ENCODE measurements around the gene ADIG.

ADIG gene

DNA sequence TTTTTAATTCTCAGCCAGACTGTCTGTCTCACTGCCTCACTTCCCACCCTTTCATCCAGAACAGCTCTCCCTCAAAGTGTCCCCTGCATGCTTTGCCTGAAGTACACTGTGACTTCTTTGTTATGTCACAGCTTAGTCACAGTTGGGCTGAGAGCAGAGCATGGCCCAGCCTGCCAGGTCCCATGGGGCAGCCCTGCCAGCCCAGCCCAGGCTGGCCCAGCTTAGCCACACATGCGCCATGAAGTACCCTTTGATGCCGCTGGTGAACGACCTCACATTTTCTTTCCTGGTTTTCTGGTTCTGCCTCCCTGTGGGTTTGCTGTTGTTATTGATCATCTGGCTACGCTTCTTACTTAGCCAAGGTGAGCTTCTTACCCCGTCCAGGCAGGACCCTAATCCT, at the start of gene ADIG:
Gene ADIG (plus strand): TSS at position 185 of the 400 bp plus-strand sequence. CDS start 54 bp downstream, at position 239.
- no peak for DNase-seq

DNA sequence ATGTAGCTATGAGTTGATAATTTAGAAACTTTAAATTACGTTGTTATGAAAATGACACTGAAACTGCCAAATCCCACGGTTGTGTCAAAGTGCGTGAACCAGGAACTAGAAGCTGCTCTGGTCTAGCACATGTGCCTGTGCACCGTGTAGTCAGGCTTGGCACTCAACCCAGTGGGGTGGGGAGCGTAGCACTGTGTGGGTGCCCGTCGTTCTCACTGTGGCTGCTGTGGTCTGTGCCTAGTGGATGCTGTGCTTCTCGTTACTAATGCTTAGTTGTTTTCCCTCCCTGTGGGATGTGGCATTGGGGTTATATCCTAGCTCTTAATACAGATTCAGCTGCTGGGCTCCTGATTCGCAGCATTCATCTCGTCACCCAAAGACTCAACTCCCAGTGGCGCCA, 46.2 kb upstream of the ADIG start:
- DNase-seq = no peak

DNA sequence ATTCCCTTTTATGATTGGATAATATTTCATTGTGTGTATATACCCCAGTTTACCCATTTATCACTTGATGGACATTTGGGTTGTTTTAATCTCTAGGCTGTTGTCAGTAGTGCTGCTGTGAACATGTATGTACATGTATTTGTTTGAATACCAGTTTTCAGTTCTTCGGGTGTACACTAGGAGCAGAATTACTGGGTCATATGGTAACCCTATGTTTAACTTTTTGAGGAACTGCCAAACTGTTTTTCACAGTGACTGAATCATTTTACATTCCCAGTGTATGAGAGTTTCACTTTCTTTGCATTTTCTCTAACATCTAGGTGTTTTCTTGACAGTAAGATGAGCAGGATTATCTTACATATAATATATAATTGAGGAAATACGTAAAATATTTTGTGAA, 44.7 kb upstream of the ADIG start:
- no peak for DNase-seq

DNA sequence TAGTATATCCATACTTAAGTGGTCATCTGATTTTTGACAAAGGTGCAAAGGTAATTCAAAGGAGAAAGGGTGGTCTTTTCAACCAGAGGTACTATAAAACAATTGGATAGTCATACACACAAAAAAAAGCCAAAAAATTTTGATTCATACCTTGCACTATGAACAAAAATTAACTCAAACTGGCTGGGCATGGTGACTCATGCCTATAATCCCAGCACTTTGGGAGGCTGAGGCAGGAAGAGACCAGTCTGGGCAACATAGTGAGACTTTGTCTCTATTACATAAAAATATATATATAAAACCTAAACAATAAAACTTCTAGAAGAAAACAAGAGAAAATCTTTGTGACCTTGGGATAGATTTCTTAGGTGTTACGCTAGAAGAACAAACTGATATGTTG, 43.8 kb upstream of the ADIG start:
- no peak for DNase-seq

DNA sequence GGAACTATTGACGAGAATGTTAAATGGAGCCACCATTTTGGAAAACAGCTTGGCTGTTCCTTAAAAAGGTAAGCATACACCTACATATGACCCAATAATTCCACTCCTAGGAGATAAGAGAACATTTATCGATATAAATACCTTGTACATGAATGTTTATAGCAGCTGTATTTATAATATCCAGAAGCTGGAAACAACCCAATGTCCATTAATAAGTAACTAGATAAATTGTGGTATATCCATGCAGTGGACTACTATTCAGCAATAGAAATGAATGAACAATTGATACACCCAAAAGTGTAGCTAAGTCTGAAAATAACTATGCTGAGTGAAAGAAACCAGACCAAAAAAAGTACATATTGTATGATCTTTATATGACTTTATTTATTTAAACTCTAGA, 42.2 kb upstream of the ADIG start:
- DNase-seq = no peak

DNA sequence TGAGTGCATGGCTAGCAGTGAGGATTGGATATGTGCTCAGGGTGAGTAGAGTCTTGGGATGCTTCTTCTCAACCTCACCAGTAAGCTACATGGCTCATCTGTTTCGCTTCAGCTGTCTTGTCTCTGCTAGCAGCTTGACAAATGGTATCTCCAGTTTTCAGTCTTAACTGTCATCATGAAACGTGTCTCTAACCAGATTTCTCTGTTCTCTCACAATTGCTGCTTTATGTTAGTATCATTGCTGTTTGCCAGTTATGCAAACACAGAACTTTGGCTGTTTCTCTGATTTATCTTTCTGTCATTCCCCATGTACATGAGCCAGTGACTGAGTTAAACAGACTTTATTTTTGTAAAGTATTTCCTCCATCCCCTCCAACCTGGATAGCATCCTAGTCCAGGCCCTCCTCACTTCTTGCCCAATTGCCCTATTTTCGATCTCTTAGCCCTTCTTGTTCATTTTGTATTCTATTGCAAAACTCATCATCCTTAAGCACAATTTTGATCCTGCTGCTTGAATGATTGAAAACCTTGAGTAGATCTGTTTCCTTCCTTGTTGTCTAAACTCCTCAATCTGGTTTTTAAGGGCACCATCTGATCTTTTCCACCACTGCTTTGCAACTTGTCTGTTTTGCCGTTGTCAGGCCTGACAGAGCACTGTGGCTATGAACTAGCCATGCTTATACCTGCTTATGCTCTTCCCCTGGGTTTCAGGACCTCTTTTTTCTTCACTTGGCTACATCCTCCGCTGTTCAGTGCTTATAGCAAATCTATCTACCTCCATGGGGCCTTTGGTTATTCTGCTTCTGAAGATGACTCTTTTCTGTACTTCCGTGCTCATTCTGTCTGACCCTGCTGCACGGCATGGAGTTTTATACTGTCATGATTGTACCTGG, 37.7 kb upstream of the ADIG start:
- DNase-seq = no peak

DNA sequence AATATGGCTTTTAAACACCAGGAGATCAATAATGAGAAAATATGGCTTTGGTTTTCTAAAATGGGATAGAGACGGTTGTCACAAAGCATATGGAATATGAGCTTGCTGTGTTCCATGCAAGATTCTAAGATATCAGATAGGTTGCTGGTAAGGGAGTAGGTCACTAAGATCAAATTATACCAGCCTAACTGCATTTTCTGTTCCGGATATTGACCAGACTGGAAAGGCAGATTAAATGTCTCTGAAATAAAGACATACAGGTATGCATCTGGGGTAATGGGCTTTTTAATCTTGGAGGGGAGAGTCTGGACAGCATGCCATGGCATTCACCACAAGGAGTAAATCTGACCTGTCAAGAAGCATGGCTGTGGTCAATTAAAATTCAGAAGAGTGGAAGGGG, 35.2 kb upstream of the ADIG start:
- no peak for DNase-seq

DNA sequence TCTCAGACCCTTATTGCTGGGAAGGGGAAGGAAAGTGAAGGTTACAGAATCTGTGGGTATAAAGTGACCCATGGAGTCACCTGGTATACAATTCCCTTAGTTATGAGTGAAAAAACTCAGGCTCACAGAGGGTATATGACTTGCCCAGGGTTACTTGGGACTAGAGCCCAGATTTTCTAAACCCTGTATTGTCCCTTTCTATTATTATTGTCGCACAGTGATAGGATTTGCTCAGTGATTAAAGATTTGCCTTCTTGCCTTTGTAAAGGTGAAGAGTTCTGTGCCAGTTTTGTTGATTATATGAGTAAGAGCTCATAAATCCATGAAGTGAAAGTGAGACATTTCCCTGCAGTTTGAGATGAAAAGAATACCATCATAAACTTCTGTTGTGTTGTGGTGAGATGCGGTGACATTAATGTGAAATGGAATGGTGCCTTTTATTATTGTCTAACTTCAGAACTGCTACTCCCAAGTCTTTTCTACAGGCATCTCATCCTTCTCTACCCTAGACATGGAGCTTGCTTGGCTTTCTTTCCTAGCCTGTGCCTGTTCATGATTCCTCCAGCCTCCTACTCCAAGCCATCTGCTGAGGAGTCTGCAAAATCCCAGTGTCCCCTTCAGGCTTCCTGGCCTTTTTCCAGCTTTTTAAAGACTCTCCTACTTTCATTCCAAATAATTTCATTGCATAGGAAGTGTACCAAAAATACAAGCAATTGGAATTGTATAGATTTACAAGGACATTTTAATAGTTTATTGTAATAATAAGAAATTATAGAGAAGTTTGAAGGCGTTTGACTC, 33.5 kb upstream of the ADIG start:
- no peak for DNase-seq

DNA sequence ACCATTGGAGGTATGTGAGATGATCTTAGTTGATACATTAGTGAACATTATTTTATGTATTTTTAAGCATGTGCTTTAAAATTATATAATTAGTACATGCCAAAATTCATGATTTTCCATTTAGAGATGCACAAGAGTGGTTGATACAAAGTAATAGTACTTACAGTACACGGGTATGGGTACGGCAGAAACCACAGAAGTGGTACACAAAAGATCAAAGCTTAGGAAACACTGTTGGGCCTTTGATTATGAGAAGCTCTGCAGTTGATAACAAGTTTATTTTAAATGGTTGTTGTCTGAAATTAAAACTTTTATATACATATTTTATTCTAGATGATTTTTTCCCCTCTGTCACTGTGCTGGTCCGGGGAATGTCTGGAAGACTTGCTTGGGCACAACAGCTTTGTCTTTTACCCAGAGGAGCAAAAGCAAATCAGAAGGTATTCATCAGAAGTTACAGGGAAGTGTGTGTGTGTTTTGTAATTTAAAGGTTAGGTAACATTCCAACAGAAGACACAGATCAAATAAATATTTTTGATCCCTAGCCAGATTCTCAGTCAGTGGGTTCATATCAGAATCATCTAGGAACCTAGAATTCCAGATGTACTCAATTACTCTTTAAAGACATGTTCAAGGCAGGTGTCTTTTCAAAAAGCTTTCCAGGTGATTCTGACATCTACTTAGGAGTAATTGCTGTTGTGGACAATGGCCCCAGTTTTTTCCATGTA, 32.5 kb upstream of the ADIG start:
- DNase-seq = no peak

DNA sequence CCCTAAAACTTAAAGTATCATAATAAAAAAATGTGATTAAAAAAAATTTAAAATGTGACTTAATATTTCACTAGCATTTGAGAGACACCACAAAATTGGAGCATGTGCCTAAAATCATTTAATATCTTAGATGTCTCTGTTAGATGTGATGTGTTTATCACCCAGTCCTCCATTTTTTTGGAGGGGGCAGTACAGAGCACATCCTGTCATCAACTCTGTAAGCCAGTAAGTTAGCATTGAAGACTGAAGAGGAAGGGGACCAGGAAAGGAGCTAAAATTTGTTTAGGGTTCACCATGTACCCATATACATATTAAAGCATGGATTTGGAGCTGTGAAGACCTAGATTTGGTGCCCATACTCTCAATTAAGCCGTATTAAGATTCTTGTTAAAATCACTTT, 30.7 kb upstream of the ADIG start:
- DNase-seq = no peak

DNA sequence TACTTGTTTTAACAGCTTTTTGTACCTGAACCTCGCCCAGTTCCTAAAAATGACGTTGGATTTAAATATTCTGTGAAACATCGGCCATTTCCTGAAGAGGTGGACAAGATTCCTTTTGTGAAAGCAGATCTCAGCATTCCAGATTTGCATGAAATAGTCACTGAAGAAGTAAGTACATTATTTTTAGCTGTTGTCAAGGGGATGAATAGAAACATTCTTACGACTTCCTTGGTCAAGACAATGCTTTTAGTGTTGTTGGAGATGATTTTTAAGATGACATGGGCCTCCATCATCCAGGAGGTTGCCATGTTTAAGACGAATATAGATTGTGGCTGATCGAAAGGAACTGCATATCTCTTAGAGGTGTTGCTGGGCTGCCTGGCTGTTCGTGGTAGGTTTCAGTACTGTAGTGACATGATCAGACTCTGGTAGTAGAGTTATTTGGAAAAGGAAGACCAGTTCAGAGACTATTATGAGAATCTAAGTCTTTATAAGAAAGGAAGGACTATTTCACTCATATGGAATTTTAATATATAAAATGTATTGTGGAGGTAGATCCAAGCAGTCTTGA, 29.9 kb upstream of the ADIG start:
- DNase-seq = no peak

DNA sequence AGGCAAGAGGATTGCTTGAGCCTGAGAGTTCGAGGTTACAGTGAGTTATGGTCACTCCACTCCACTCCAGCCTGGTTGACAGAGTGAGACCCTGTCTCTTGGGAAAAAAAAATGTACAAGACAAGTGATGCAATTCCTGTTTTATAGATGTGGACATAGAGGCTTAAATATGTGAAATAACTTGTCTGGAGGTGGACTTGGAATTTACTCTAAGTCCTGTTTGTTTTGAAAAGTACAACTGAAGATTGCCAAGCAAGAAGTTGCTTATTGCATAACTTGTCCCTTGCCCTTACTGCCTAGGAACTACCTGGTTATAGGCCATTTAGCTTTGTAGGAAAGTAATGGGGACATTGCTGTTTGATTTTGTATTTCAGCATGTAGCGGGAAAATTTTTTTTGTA, 26.0 kb upstream of the ADIG start:
- DNase-seq = no peak

DNA sequence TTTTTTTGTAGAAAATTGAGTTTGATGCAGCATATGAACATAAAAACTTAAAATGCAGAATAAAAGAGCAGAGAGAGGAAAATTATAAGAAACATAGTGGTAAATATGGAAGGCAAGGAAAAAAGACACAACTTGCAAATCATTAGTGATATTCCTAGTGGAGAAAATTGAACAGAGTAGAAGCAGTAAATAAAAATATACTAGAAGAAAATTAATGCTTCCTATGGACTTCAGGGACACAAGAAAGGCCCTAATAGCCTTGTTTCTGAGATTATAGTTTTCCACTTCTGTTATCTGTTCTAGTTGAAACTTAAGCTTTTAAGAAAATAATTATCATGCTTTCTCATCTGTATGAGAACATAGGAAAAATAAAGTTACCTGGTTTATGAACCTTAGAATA, 25.6 kb upstream of the ADIG start:
- no peak for DNase-seq

DNA sequence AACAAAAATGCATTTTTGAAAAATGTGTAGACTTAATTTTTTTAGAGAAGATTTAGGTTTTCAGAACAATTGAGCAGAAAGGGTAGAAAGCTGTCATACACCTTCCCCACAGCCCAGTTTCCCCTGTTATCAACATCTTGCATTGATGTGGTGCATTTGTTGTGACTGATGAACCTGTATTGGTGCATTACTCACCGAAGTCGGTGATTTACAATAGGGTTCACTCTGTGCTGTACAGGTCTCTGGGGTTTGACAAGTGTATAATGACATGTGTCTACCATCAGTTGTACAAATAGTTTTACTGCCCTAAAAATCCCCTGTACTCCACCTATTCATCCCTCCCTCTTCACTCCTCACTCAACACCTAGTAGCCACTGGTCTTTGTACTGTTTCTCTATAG, 23.8 kb upstream of the ADIG start:
- no peak for DNase-seq

DNA sequence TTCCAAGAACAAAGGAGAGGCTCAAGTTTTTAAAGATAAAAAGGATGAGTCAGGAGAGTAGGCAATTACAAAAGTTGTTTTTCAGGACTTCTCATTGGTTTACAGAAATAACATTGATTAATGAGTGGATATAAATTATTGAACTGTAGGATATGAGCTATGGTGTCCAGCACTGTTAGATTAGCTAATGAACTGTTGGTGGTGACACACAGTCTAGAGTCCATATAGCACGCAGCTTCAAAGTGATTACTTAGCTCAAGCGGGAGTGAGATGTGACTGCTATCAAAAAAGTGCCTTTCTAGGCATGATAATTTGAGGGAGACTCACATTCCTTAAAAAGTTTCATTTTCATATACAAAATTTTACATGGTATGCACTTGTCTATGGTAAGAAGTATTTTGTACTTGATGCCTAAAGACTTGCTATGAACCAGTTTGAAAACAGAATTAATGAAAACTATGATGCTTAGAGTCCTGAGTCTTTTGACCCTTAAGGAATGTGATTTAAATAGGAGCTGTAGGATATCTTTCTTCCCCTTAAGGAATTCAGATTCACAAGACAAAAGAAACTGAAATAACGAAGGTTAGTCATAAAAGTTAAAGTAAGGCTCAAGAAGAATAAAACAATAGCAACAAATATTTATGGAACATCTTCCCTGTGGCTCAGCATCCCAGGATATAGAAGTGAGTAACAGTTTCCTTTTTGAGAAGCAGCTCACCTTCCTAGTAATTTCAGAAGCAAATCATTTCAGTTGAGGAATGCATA, 22.2 kb upstream of the ADIG start:
- DNase-seq = no peak

DNA sequence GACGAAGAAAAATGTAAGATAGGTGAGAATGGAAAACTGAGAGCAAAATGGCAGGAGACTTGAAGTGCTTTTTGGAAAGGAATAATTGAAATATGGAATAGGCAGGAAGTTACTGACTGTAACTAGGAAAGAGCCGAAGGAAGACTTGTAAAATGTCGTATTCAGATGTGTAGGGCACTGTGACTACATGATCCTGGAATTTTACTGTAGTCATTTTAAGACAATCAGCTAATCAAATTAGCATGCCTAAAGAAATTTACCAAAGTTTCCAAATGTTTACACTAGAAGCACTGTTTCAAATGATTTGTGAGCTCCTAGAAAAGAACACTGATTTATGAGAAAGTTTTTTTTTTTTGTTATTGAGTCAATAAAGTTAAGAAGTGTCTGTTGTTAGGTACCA, 21.2 kb upstream of the ADIG start:
- no peak for DNase-seq

DNA sequence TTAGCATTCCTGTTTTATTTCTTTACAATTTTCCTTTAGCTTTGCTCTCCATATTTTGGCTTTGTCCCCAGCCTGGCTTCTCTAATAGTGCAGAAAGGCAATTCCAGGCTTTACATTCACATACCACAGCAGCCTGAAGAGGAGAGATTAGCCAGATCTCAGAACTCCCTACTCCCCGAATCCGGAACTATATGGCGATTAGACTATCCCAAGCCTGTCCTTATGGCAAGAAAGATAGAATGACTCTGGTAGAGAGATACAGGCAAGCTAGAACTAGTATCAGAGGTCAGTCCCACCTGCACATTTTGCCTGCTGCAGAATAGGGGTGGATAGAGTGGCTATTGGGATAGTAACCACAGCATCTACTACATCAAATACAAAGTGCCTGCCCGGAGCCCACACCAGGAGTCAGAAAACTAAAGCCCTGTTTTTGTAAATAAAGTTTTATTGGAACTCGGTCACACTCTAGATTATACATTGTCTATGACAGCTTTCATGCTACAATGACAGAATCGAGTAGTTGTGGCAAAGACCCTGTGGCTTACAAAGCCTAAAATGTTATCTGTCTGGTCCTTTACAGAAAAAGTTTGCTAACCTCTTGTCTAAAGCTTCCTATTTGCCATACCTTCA, 17.1 kb upstream of the ADIG start:
- DNase-seq = no peak

DNA sequence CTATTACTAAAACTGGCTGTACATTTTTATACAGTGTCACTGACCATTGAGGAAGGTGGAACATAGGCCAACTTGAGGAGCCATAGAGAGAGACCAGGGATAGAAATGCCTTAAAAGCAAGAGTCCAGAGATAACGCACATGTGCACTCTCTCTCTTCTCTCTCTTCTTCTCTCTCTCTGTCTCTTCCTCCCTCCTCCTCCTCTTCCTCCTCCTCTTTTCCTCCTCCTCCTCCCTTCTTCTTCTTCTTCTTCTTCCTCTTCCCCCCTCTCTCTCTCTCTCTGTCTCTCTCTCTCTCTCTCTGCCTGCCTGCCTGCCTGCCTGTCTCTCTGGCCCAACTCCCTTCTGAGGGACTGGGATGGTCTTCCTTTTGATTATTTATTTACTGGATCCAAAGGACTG, 16.3 kb upstream of the ADIG start:
- no peak for DNase-seq

DNA sequence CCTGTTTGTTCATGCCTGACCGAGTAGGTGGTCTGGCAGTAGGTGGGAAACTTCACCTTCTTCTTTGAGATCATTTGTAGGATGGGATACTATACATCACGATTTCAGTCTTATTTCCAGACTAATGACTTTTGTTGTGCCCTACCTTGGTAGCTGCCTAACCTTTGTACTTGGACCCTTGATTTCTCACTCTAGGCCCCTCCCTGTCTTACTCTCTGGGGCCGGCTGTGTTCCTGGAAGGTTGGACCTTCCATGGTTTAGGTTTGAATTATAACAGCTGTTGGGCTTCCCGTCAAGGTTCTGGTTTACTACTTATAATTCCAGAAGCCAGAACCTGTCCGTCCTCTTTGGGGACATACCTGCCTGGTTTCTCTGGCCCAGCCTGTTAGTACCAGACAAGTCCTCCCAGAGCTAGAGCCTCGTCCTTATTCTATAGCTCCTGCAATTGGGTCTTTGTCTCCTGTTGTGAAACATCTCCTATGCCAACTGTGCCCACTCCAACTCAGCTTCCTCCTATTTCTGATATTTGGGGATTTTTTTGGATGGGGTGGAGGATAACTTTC, 14.9 kb upstream of the ADIG start:
- no peak for DNase-seq

DNA sequence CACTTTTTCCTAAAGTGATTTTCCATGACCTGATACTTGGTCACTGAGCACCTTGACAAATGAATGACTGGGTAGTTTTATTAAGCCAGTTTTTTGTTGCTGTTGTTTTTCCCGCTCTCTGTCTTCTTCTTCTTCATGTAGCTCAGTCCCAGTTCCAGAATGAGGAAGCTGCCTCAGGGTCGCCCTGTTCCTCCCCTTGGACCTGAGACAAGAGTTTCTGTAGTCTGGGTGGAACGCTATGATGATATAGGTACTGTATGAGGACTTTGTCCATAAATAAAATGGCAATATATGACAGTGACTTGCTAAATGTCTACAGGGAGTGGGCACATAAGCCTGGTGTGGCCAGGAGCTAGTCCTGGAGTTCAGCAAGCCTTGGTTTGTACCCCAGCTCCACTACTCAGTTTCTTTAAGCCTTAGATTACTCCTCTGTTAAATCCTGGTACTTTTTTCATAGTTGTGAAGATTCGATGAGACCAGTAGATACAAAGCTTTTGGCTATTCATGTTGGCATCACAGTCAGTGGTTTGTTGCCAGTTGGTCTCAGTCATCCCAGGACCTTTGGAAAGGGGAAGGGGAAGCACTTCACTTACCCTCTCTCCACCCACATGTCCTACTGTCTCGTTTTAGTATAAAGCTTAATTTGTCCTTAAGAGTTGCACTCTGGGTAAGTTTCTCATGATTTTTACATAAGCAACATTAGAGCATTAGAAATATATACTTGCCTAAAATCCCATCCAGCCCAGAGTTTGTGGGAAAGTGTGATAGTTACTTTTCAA, 11.1 kb upstream of the ADIG start:
- no peak for DNase-seq

DNA sequence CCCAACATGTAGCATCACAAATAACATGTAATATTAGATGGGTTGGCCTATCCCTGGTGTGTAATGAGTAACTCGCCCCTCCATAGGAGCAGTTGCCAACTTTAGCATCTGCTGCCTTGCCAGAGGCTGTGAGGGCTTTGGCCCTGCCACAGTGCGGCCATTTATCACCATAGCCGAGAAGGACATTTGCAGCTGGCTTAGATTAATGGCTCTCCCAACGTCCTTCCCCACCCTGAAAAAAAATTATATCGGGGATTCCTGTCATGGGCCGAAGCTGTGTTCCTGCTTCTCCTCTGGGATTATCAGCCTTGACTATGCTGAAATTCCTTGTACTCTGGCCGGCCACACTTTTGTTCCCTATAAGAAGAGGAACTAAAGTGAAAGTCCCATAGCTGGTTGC, 7.6 kb upstream of the ADIG start:
- DNase-seq = no peak

Data from NCI-H226 (cell line).